Type B pancreatic cell (in vitro differentiated cells): ENCODE measurements around the gene C6orf62. TPM values are rescaled to one million over a fixed set of nuclear protein-coding genes. Genes with fewer than 3 reads are reported as not detected.
"Not testable (repeated sequence)": the region's sequence is repeated elsewhere in the genome, so short reads cannot be mapped to it uniquely, and the experiment has no call there.

ENCODE experiments used
- DNase-seq: peaks from one replicate; pipeline ENCODE4 v3.0.0; 2021; ENCODE audit warnings: mixed read lengths; ENCODE audit not compliant: unreplicated experiment; ENCODE audit errors: extremely low spot score
- H3K27ac Mint-ChIP-seq: 2 replicates; pipeline ENCODE4 v1.8.0; 2021; ENCODE audit warnings: mild to moderate bottlenecking, mixed read lengths
- H3K27me3 Mint-ChIP-seq: 2 replicates; pipeline ENCODE4 v1.8.0; 2021; ENCODE audit warnings: mixed read lengths
- H3K36me3 Mint-ChIP-seq: 2 replicates; pipeline ENCODE4 v1.8.0; 2021; ENCODE audit warnings: mixed read lengths
- H3K4me1 Mint-ChIP-seq: one replicate; pipeline ENCODE4 v1.8.0; 2021; ENCODE audit warnings: mixed read lengths; ENCODE audit not compliant: unreplicated experiment
- H3K4me3 Mint-ChIP-seq: 2 replicates; pipeline ENCODE4 v1.8.0; 2021; ENCODE audit warnings: mild to moderate bottlenecking, mixed read lengths
- H3K9me3 Mint-ChIP-seq: 2 replicates; pipeline ENCODE4 v1.8.0; 2021; ENCODE audit warnings: mixed read lengths
- CTCF ChIP-seq: fragments of 200-600 bp; sonication (generic); conservative IDR thresholded peaks from 2 replicates; pipeline ENCODE4 v1.5.0; 2021; ENCODE audit warnings: antibody characterized with exemption, mild to moderate bottlenecking
- total RNA-seq: library from RNA; stranded (reverse); gene quantifications from 2 replicates; pipeline ENCODE4 v1.2.1, GENCODE V29; 2021; ENCODE audit warnings: low replicate concordance

Gene C6orf62
- total RNA-seq, 1 donor from 2014 or later: 77.5 TPM

GRCh38 chr6:24683297-24684296 is 35.4 kb downstream of the C6orf62 start:
- peaks cover 4% of the 10 kb centered on the region for H3K4me1 Mint-ChIP-seq
- DNase-seq: no peak
- no peaks in the 10 kb centered on the region for H3K9me3 Mint-ChIP-seq
- no peak for TF ChIP-seq CTCF
- no peak overlapping the region for H3K27ac Mint-ChIP-seq
- H3K36me3 Mint-ChIP-seq: peaks cover 6% of the 10 kb centered on the region
- H3K4me3 Mint-ChIP-seq: no peak overlapping the region
- no peaks in the 10 kb centered on the region for H3K27me3 Mint-ChIP-seq

GRCh38 chr6:24680582-24680981 is 38.4 kb downstream of the C6orf62 start:
- Mint-ChIP-seq H3K36me3 (peaks cover 3% of the 10 kb centered on the region), H3K4me1 (peaks cover 4% of the 10 kb centered on the region), H3K4me3 (no peak overlapping the region), H3K27ac (no peak overlapping the region), H3K27me3 (no peaks in the 10 kb centered on the region), H3K9me3 (no peaks in the 10 kb centered on the region)
- no peak for TF ChIP-seq CTCF
- DNase-seq: no peak

GRCh38 chr6:24678792-24679352 is 40.1 kb downstream of the C6orf62 start:
- not testable (repeated sequence) for H3K27me3 Mint-ChIP-seq, H3K4me3 Mint-ChIP-seq, H3K36me3 Mint-ChIP-seq, H3K9me3 Mint-ChIP-seq, H3K27ac Mint-ChIP-seq, H3K4me1 Mint-ChIP-seq, DNase-seq

- H3K36me3 Mint-ChIP-seq: peaks cover 26% of the 10 kb centered on the region
- DNase-seq: no peak
- H3K27ac Mint-ChIP-seq: no peak overlapping the region
- no peak for TF ChIP-seq CTCF
- no peaks in the 10 kb centered on the region for H3K4me1 Mint-ChIP-seq
- no peak overlapping the region for H3K4me3 Mint-ChIP-seq
- peaks cover 15% of the 10 kb centered on the region for H3K9me3 Mint-ChIP-seq
- no peaks in the 10 kb centered on the region for H3K27me3 Mint-ChIP-seq
Measured at GRCh38 chr6:24673625-24674024, 45.3 kb downstream of the C6orf62 start.

GRCh38 chr6:24672620-24673182 is 46.3 kb downstream of the C6orf62 start:
- Mint-ChIP-seq H3K27me3 (no peaks in the 10 kb centered on the region), H3K4me3 (no peak overlapping the region), H3K27ac (no peak overlapping the region), H3K9me3 (peaks cover 15% of the 10 kb centered on the region), H3K4me1 (no peaks in the 10 kb centered on the region), H3K36me3 (peaks cover 26% of the 10 kb centered on the region)
- TF ChIP-seq CTCF: no peak
- DNase-seq: no peak

GRCh38 chr6:24671077-24671476 is 47.9 kb downstream of the C6orf62 start:
- not testable (repeated sequence) for DNase-seq, H3K4me3 Mint-ChIP-seq, H3K4me1 Mint-ChIP-seq, H3K27ac Mint-ChIP-seq, H3K27me3 Mint-ChIP-seq
- H3K36me3 Mint-ChIP-seq: peaks cover 23% of the 10 kb centered on the region
- H3K9me3 Mint-ChIP-seq: peaks cover 15% of the 10 kb centered on the region

- H3K27me3 Mint-ChIP-seq, H3K4me1 Mint-ChIP-seq, DNase-seq, H3K4me3 Mint-ChIP-seq, H3K27ac Mint-ChIP-seq: not testable (repeated sequence)
- H3K9me3 Mint-ChIP-seq: peaks cover 15% of the 10 kb centered on the region
- H3K36me3 Mint-ChIP-seq: peaks cover 23% of the 10 kb centered on the region
Measured at GRCh38 chr6:24670492-24670891, 48.5 kb downstream of the C6orf62 start.
